Stimulated activated CD4-positive, alpha-beta T cell treated with anti-CD3 and anti-CD28 coated beads, TNF-alpha, amount 100 ng/mL, for 48 hours (primary cell): ENCODE data around the gene UBAP2.

Experiments
- DNase-seq, 3 donors: peaks; one replicate each; pipeline ENCODE4 v3.0.0-alpha.2; 2020; ENCODE audit warnings: low read depth in 3 of 3

The UBAP2 gene

GRCh38 chr9:33924978-33925797, 123.5 kb downstream of the UBAP2 start:
- peak in 1 of 3 donors; percentile 9 for DNase-seq

- DNase-seq, result no peak
These were observed 124.5 kb downstream of the UBAP2 start for GRCh38 chr9:33923998-33924701.

GRCh38 chr9:33923079-33923478, 125.6 kb downstream of the UBAP2 start:
- no peak for DNase-seq

GRCh38 chr9:33921967-33922895, 126.5 kb downstream of the UBAP2 start:
- peak in 2 of 3 donors; percentile 13 to 17 for DNase-seq

- no peak for DNase-seq
These were observed 129.3 kb downstream of the UBAP2 start for GRCh38 chr9:33919276-33919897.

GRCh38 chr9:33917036-33917435, 131.7 kb downstream of the UBAP2 start:
- DNase-seq, result no peak

GRCh38 chr9:33914887-33915628, 133.6 kb downstream of the UBAP2 start:
- DNase-seq, result no peak

- no peak for DNase-seq
These were observed 135.1 kb downstream of the UBAP2 start for GRCh38 chr9:33913541-33913940.

- DNase-seq, result no peak
These were observed 139.9 kb downstream of the UBAP2 start for GRCh38 chr9:33908749-33909148.

GRCh38 chr9:33908114-33908513, 140.6 kb downstream of the UBAP2 start:
- no peak for DNase-seq

- DNase-seq, result no peak
These were observed 141.3 kb downstream of the UBAP2 start for GRCh38 chr9:33907347-33907746.

GRCh38 chr9:33906769-33907168, 141.9 kb downstream of the UBAP2 start:
- DNase-seq, result no peak

GRCh38 chr9:33905137-33905536, 143.6 kb downstream of the UBAP2 start:
- no peak for DNase-seq

GRCh38 chr9:33903157-33903780, 145.4 kb downstream of the UBAP2 start:
- DNase-seq, result no peak

- no peak for DNase-seq
These were observed 154.4 kb downstream of the UBAP2 start for GRCh38 chr9:33894316-33894715.

- no peak for DNase-seq
These were observed 154.8 kb downstream of the UBAP2 start for GRCh38 chr9:33893861-33894260.

GRCh38 chr9:33885948-33886347, 162.7 kb downstream of the UBAP2 start:
- DNase-seq, result no peak

GRCh38 chr9:33884856-33885701, 163.6 kb downstream of the UBAP2 start:
- no peak for DNase-seq

GRCh38 chr9:33881635-33882034, 167.1 kb downstream of the UBAP2 start:
- no peak for DNase-seq
